MCF 10A (cell line): ENCODE results near the gene SEPTIN1. TPM values are rescaled to one million over a fixed set of nuclear protein-coding genes. Genes with fewer than 3 reads are reported as not detected.
A peak's percentile ranks its signal among the peaks of the same experiment; 100 is the strongest.

ENCODE experiments used
- BruUV-seq: library from RNA; stranded (reverse); fragments of 400-500 nt; replicated peaks from 2 replicates; lab custom pipeline; 2021; lab: Mats Ljungman, UMichigan
- CTCF ChIA-PET: fragments of 300-600 bp; sonication (Branson Sonifier 250); formaldehyde crosslinking; extraction: SDS; loops from one replicate; lab custom pipeline; 2021; ENCODE audit warnings: antibody characterized with exemption, inconsistent platforms; lab: Yijun Ruan, JAX
- POLR2A ChIA-PET: fragments of 300-600, 350-650 bp; sonication (Branson Sonifier 250); formaldehyde crosslinking; extraction: SDS; loops from one replicate; lab custom pipeline; 2020; ENCODE audit warnings: antibody characterized with exemption, inconsistent platforms; lab: Yijun Ruan, JAX
- DNase-seq: peaks from one replicate; pipeline ENCODE4 v3.0.0-alpha.2; 2018; ENCODE audit not compliant: unreplicated experiment
- H3K27ac Mint-ChIP-seq: one replicate; pipeline ENCODE4 v1.8.0; 2022; ENCODE audit warnings: mild to moderate bottlenecking, low read depth, mixed read lengths; ENCODE audit not compliant: unreplicated experiment
- H3K27me3 Mint-ChIP-seq: one replicate; pipeline ENCODE4 v1.8.0; 2022; ENCODE audit warnings: mixed read lengths; ENCODE audit not compliant: insufficient read depth, unreplicated experiment
- H3K36me3 Mint-ChIP-seq: one replicate; pipeline ENCODE4 v1.8.0; 2022; ENCODE audit warnings: mild to moderate bottlenecking, moderate library complexity, mixed read lengths; ENCODE audit not compliant: insufficient read depth, unreplicated experiment
- H3K4me1 Mint-ChIP-seq: one replicate; pipeline ENCODE4 v1.8.0; 2022; ENCODE audit warnings: mixed read lengths; ENCODE audit not compliant: insufficient read depth, unreplicated experiment
- H3K4me3 Mint-ChIP-seq: one replicate; pipeline ENCODE4 v1.8.0; 2022; ENCODE audit warnings: mild to moderate bottlenecking, moderate library complexity, mixed read lengths; ENCODE audit not compliant: unreplicated experiment
- H3K9me3 Mint-ChIP-seq: one replicate; pipeline ENCODE4 v1.8.0; 2022; ENCODE audit warnings: mixed read lengths; ENCODE audit not compliant: unreplicated experiment
- intact Hi-C: fragments of 100-400 bp; cut with micrococcal nuclease; formaldehyde crosslinking; loops from 2 replicates; pipeline ENCODE4 v1.14.1; 2022
- total RNA-seq: library from RNA; stranded (reverse); gene quantifications from 2 replicates; pipeline ENCODE4 v1.2.3, GENCODE V29; 2022
- TF ChIP-seq, protein P1 (sequence below): fragments of 200-600 bp; IDR thresholded peaks from one replicate; pipeline ENCODE4 v1.8.0; 2022; ENCODE audit warnings: antibody characterized with exemption, mild to moderate bottlenecking; ENCODE audit not compliant: unreplicated experiment

Gene SEPTIN1
- total RNA-seq, 1 experiment from 2014 or later = 1.7 TPM

DNA sequence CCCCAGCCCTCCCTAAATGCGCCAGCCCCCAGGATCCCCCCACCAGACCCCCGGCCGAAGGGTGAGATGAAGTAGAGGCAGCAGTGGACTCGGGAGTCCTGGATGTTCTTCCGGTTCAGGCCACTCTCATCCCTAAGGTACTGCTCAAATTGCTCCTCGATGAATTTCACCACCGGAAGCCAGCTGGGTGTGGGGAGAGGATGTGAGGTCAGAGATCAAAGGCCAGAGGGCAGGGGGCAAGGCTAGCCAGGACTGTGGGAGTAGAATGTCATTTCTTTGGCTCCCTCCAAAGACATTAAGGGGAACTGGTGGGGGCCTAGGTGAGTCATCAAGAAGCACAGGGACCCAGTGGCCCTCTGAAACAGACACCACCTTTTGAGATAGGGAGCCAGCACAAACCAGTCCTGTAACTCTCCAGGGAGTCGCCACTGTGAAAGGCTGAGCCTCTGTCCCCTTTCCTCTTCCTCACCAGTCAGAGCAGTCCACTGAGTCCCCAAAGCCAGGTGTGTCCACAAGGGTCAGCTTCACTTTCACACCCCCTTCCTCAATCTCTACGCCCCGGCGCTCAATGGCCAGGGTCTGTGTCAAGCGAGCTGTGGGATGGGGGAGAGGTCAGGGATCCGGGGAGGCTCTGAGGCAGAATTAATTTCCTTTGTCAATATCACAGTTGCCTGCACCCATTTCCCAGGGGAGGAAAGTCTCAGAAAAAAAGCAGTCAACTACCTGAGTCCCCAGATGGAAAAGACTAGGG lies 895 bp downstream of the SEPTIN1 start:
- POLR2A ChIA-PET = interaction anchor here (0.7 to 1.3 kb wide), 3 partner anchors 11 to 36 kb away, joined by 3 to 4 read pairs (median 3); partner anchors contain the start of gene TBC1D10B

DNA sequence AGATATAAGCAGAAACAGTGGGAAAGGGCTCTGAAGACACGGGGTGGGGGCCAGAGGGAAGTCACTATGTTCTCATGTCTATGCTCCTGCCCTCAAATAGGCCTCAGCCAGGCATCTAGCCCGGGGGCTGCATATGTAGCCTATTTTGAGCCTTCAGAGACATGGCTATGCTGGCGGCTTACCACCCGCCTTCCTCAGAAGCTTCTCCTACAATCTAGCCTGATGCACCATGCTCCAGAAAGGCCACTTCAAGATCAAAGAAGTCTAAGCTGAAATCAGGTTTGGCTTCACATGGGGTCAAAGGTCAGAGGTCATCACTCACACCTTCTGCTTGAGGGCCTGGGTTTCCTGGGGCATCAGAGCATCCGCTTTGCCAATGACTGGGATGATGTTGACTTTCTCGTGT lies 1.6 kb downstream of the SEPTIN1 start:
- Mint-ChIP-seq H3K4me1 (peaks cover 13% of the 10 kb centered on the region), H3K9me3 (no peaks in the 10 kb centered on the region), H3K4me3 (no peak overlapping the region), H3K27me3 (no peaks in the 10 kb centered on the region), H3K27ac (no peak overlapping the region), H3K36me3 (peaks cover 20% of the 10 kb centered on the region)
- ChIA-PET POLR2A (interaction anchor here (0.9 to 1.6 kb wide), 3 partner anchors 10 to 37 kb away, joined by 3 to 4 read pairs (median 4); partner anchors contain the start of genes TBC1D10B and ZNF48), CTCF (no interaction called here)
- intact Hi-C loops = no loop called here
- no peak for DNase-seq
- TF ChIP-seq, protein P1, sequence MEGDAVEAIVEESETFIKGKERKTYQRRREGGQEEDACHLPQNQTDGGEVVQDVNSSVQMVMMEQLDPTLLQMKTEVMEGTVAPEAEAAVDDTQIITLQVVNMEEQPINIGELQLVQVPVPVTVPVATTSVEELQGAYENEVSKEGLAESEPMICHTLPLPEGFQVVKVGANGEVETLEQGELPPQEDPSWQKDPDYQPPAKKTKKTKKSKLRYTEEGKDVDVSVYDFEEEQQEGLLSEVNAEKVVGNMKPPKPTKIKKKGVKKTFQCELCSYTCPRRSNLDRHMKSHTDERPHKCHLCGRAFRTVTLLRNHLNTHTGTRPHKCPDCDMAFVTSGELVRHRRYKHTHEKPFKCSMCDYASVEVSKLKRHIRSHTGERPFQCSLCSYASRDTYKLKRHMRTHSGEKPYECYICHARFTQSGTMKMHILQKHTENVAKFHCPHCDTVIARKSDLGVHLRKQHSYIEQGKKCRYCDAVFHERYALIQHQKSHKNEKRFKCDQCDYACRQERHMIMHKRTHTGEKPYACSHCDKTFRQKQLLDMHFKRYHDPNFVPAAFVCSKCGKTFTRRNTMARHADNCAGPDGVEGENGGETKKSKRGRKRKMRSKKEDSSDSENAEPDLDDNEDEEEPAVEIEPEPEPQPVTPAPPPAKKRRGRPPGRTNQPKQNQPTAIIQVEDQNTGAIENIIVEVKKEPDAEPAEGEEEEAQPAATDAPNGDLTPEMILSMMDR = no peak
- BruUV-seq = no TSS peak

More for the DNA sequence above, 895 bp downstream of the SEPTIN1 start:
- CTCF ChIA-PET = no interaction called here
- Mint-ChIP-seq H3K36me3 (peaks cover 20% of the 10 kb centered on the region), H3K9me3 (no peaks in the 10 kb centered on the region), H3K27ac (no peak overlapping the region), H3K4me3 (no peak overlapping the region), H3K27me3 (no peaks in the 10 kb centered on the region), H3K4me1 (peaks cover 13% of the 10 kb centered on the region)
- TF ChIP-seq, protein P1 = no peak
- no TSS peak for BruUV-seq
- intact Hi-C loops = no loop called here
- DNase-seq = no peak

DNA sequence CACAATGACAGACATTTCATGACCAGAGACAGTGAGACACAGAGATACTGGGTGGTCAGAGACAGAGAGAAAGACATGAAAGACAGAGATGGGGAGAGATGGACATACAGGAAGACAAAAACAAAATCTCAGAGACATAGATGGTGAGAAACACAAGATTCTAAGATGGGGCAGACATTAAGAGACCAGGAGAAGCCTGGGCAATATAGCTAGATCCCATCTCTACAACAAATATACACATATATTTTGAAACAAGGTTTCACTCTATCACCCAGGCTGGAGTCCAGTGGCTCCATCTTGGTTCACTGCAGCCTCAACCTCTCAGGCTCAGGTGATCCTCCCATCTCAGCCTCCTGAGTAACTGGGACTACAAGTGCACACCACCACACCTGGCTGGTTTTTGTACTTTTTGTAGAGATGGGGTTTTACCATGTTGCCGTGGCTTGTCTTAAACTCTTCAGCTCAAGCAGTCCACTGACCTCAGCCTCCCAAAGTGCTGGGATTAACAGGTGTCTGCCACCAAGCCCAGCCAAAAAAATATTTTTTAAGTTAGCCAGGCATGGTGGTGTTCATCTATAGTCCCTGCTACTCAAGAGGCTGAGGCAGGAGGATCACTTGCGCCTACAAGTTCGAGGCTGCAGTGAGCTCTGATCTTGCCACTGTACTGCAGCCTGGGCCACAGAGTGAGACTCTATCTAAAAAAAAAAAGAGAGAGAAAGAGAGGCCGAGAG lies 2.1 kb downstream of the SEPTIN1 start:
- H3K27ac Mint-ChIP-seq = peak overlapping the region; percentile 99
- TF ChIP-seq, protein P1 = no peak
- intact Hi-C loops = no loop called here
- no peak for DNase-seq
- ChIA-PET POLR2A (interaction anchor here (0.9 to 1.6 kb wide), 3 partner anchors 10 to 38 kb away, joined by 3 to 4 read pairs (median 4); partner anchors contain the start of genes TBC1D10B and ZNF48), CTCF (no interaction called here)
- peaks cover 13% of the 10 kb centered on the region for H3K4me1 Mint-ChIP-seq
- H3K36me3 Mint-ChIP-seq = peaks cover 20% of the 10 kb centered on the region
- BruUV-seq = TSS peak; percentile 43
- H3K9me3 Mint-ChIP-seq = no peaks in the 10 kb centered on the region
- peak overlapping the region; percentile 92 for H3K4me3 Mint-ChIP-seq
- no peaks in the 10 kb centered on the region for H3K27me3 Mint-ChIP-seq
